RWPE1 (cell line): ENCODE measurements around the gene ADCK1.

Source experiments
- CTCF ChIA-PET: fragments of 350-600 bp; sonication (Branson Sonifier 250); formaldehyde crosslinking; extraction: SDS; loops from one replicate; lab custom pipeline; 2021; lab: Yijun Ruan, JAX
- POLR2A ChIA-PET: fragments of 400-600 bp; formaldehyde crosslinking; extraction: SDS; loops from one replicate; lab custom pipeline; 2020; ENCODE audit warnings: antibody characterized with exemption; ENCODE audit not compliant: low non-redundant PET; lab: Yijun Ruan, JAX
- DNase-seq: peaks from one replicate; pipeline ENCODE4 v3.0.0; 2012; ENCODE audit warnings: low spot score
- H3K27ac ChIP-seq: fragments of 450-650 bp; 2 replicates; pipeline ENCODE4 v1.5.1; 2017
- CTCF ChIP-seq: fragments of 450-650 bp; conservative IDR thresholded peaks from 2 replicates; pipeline ENCODE4 v1.5.1; 2017; ENCODE audit warnings: low read depth, mild to moderate bottlenecking

ADCK1 gene

GRCh38 chr14:77917491-77918201, 117.7 kb downstream of the ADCK1 start:
- H3K27ac ChIP-seq: no peak overlapping the region
- TF ChIP-seq CTCF: no peak
- ChIA-PET CTCF (no interaction called here), POLR2A (no interaction called here)
- DNase-seq: no peak

GRCh38 chr14:77918448-77918847, 118.5 kb downstream of the ADCK1 start:
- no peak overlapping the region for H3K27ac ChIP-seq
- CTCF ChIA-PET: no interaction called here
- DNase-seq: no peak
- TF ChIP-seq CTCF: no peak
- POLR2A ChIA-PET: no interaction called here

- no peak for TF ChIP-seq CTCF
- ChIA-PET POLR2A (no interaction called here), CTCF (no interaction called here)
- H3K27ac ChIP-seq: no peak overlapping the region
- no peak for DNase-seq
Measured at GRCh38 chr14:77920312-77920711, 120.4 kb downstream of the ADCK1 start.

- DNase-seq: no peak
- no peak overlapping the region for H3K27ac ChIP-seq
- no peak for TF ChIP-seq CTCF
- POLR2A ChIA-PET: no interaction called here
- CTCF ChIA-PET: interaction anchor here (0.7 kb wide), 1 partner anchor 406 kb away, joined by 3 read pairs; no protein-coding TSS in a partner anchor
Measured at GRCh38 chr14:77921818-77922217, 121.9 kb downstream of the ADCK1 start.

- DNase-seq: no peak
- TF ChIP-seq CTCF: no peak
- no peak overlapping the region for H3K27ac ChIP-seq
- CTCF ChIA-PET: interaction anchor here (0.5 kb wide), 1 partner anchor 21 kb away, joined by 3 read pairs; no protein-coding TSS in a partner anchor
- POLR2A ChIA-PET: no interaction called here
Measured at GRCh38 chr14:77923131-77923936, 123.4 kb downstream of the ADCK1 start.

GRCh38 chr14:77924141-77924948, 124.4 kb downstream of the ADCK1 start:
- ChIA-PET POLR2A (no interaction called here), CTCF (no interaction called here)
- no peak for DNase-seq
- TF ChIP-seq CTCF: no peak
- H3K27ac ChIP-seq: no peak overlapping the region
